ENCODE measurements around the gene MORN1. TPM values are rescaled to one million over a fixed set of nuclear protein-coding genes. Genes with fewer than 3 reads are reported as not detected.
A peak's percentile ranks its signal among the peaks of the same experiment; 100 is the strongest.

The MORN1 gene
- total and polyA plus RNA-seq, 9 of the 15 experiments (the other 6 are each of a cell fraction or from before 2014, with no cell fraction given), result 0.24 to 9.3 (median 4.2) TPM

GRCh38 chr1:2322581-2323211, 68.7 kb downstream of the MORN1 start:
- Histone ChIP-seq H4K20me1 (replicated peaks; ENCODE audit: control insufficient read depth, insufficient read depth, low read length) (0 out of 2 replicates have a peak, but pooled peaks cover 5% of the 10 kb centered on the region), H3K27me3 (ENCODE audit: control insufficient read depth in 2 of 2, insufficient read depth in 2 of 2, low read length in 2 of 2) (peaks cover 67 to 97% of the 10 kb centered on the region in 2 experiments), H2AFZ (ENCODE audit: low read depth, low read length) (no peak overlapping the region), H3K27ac (ENCODE audit: extremely low read depth, low read depth, low read length) (no peak overlapping the region), H3K36me3 (ENCODE audit: control insufficient read depth, insufficient read depth, low read length) (no peaks in the 10 kb centered on the region), H3K4me3 (no peak overlapping the region), H3K9me3 (replicated peaks; ENCODE audit: control insufficient read depth, insufficient read depth, low read depth, low read length) (no peaks in the 10 kb centered on the region), H3K79me2 (ENCODE audit: control insufficient read depth, insufficient read depth, low read length) (no peaks in the 10 kb centered on the region), H3K9me1 (ENCODE audit: control insufficient read depth, insufficient read depth, low read length) (no peaks in the 10 kb centered on the region), H3K4me1 (replicated peaks in 1 of 2; ENCODE audit: control insufficient read depth in 2 of 2, insufficient read depth in 2 of 2, low read length in 2 of 2) (peaks cover 0 to 69% of the 10 kb centered on the region in 2 experiments; a peak in 2 of 5 replicates), H3K9ac (ENCODE audit: insufficient read depth in 1 of 2, low read depth in 2 of 2, low read length in 2 of 2) (no peak overlapping the region; a peak in 1 of 4 replicates), H3K4me2 (ENCODE audit: insufficient read depth, low read length) (no peak overlapping the region)
- in situ Hi-C loops (cut with MboI), result no loop called here
- no TSS peak for BruUV-seq (replicated peaks)
- POLR2A ChIA-PET, result no interaction called here
- peak; percentile 12; the same call in 2 of the 3 replicates for ATAC-seq
- WGBS (ENCODE audit: insufficient coverage, low coverage, missing lambda C conversion rate), result 6% methylated on average over 40 of the region's 41 CpGs
- no peak for FAIRE-seq
- TF ChIP-seq, protein P1, sequence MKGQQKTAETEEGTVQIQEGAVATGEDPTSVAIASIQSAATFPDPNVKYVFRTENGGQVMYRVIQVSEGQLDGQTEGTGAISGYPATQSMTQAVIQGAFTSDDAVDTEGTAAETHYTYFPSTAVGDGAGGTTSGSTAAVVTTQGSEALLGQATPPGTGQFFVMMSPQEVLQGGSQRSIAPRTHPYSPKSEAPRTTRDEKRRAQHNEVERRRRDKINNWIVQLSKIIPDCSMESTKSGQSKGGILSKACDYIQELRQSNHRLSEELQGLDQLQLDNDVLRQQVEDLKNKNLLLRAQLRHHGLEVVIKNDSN (CRISPR knock-in tag; IDR thresholded peaks at IDR 0.05), result peak; percentile 73
- TF ChIP-seq, protein P2, sequence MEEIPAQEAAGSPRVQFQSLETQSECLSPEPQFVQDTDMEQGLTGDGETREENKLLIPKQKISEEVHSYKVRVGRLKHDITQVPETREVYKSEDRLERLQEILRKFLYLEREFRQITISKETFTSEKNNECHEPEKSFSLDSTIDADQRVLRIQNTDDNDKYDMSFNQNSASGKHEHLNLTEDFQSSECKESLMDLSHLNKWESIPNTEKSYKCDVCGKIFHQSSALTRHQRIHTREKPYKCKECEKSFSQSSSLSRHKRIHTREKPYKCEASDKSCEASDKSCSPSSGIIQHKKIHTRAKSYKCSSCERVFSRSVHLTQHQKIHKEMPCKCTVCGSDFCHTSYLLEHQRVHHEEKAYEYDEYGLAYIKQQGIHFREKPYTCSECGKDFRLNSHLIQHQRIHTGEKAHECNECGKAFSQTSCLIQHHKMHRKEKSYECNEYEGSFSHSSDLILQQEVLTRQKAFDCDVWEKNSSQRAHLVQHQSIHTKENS (CRISPR knock-in tag; IDR thresholded peaks at IDR 0.05), result no peak
- TF ChIP-seq FOXP1 (CRISPR knock-in tag; IDR thresholded peaks at IDR 0.05), result no peak
- TF ChIP-seq ZFX (CRISPR knock-in tag; IDR thresholded peaks at IDR 0.05), result no peak
- no peak for TF ChIP-seq PTRF (tag; IDR thresholded peaks at IDR 0.05)
- TF ChIP-seq ZFP30 (CRISPR knock-in tag; IDR thresholded peaks at IDR 0.05; ENCODE audit: borderline replicate concordance), result no peak
- TF ChIP-seq ZNF583 (CRISPR knock-in tag; IDR thresholded peaks at IDR 0.05), result no peak
- no peak for TF ChIP-seq ELF2 (CRISPR knock-in tag; IDR thresholded peaks at IDR 0.05)
- no peak for TF ChIP-seq JUN (IDR thresholded peaks at IDR 0.05; ENCODE audit: borderline replicate concordance, low read depth, low read length)
- TF ChIP-seq JUN (CRISPR knock-in tag; IDR thresholded peaks at IDR 0.05; ENCODE audit: borderline replicate concordance), result no peak
- TF ChIP-seq, protein P3, sequence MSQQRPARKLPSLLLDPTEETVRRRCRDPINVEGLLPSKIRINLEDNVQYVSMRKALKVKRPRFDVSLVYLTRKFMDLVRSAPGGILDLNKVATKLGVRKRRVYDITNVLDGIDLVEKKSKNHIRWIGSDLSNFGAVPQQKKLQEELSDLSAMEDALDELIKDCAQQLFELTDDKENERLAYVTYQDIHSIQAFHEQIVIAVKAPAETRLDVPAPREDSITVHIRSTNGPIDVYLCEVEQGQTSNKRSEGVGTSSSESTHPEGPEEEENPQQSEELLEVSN (IDR thresholded peaks at IDR 0.05; ENCODE audit: borderline replicate concordance in 1 of 2, extremely low read depth in 1 of 2, insufficient read depth in 1 of 2, insufficient read length in 1 of 2, low read depth in 1 of 2, low read length in 1 of 2, poor library complexity in 1 of 2, severe bottlenecking in 1 of 2), result peak in 1 of 2 experiments; percentile 45
- no peak for TF ChIP-seq HNRNPUL1 (IDR thresholded peaks at IDR 0.05; ENCODE audit: low read length)
- TF ChIP-seq, protein P4, sequence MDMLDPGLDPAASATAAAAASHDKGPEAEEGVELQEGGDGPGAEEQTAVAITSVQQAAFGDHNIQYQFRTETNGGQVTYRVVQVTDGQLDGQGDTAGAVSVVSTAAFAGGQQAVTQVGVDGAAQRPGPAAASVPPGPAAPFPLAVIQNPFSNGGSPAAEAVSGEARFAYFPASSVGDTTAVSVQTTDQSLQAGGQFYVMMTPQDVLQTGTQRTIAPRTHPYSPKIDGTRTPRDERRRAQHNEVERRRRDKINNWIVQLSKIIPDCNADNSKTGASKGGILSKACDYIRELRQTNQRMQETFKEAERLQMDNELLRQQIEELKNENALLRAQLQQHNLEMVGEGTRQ (CRISPR knock-in tag; IDR thresholded peaks at IDR 0.05), result peak; percentile 48; the same call in 1 of the 2 replicates
- TF ChIP-seq RAD51 (IDR thresholded peaks at IDR 0.05; ENCODE audit: borderline replicate concordance, low read depth), result peak; percentile 36; the same call in 1 of the 2 replicates
- intact Hi-C loops (cut with micrococcal nuclease), result no loop called here
- CTCF ChIA-PET (ENCODE audit: low intra/inter-chr PET ratio), result no interaction called here
- DNase-seq (ENCODE audit: extremely low read depth in 1 of 4, low spot score in 3 of 4), result no peak

Data from K562 (cell line).